Adipose tissue (tissue), 3 donors: ENCODE results near the gene BCAT1. TPM values are rescaled to one million over a fixed set of nuclear protein-coding genes. Genes with fewer than 3 reads are reported as not detected.
"Not testable (repeated sequence)": the region's sequence is repeated elsewhere in the genome, so short reads cannot be mapped to it uniquely, and the experiment has no call there.

Source experiments
- H3K27ac ChIP-seq: one replicate; pipeline ENCODE4 v1.5.1; 2013; ENCODE audit warnings: low read depth, low read length
- WGBS, 3 donors: extraction: QIAGEN DNeasy Blood & Tissue Kit; methylation state at CpG; one replicate each; pipeline ENCODE4 v1.1.7; 2013; 5-methylcytosine and 5-hydroxymethylcytosine counted together
- polyA plus RNA-seq, 3 donors: library from polyadenylated mRNA; stranded (reverse); fragments of 200-250 nt; gene quantifications; one replicate each; pipeline ENCODE4 v1.2.3, GENCODE V29; 2013
- donor health status: healthy with polysubstance abuse.
- donor health status: Bipolar disorder and iron deficiency.
- donor health status: healthy.

Gene BCAT1
- polyA plus RNA-seq, 3 donors = 3.1 to 12.8 (median 11.3) TPM

DNA sequence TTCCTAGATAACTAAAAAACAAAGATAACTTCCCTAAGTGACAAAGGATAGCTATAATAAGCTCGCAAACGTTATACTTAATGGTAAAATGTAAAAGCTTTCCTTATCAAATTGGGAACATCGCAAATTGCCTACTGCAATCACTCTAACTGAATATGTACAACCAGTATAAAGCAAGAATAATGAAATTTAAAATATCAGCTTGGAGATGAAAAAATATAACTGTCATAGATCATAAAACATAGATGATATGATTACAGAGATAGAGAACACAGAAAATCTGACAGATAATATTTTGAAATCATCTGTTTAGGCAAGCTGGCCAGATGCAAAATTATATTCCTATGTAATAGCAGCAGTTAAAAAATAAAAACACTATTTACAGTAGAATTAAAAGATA is 64.0 kb downstream of the BCAT1 start:
- WGBS, 3 donors = 78 to 95% (median 94%) methylated on average over 3 of the region's 3 CpGs
- H3K27ac ChIP-seq = no peak overlapping the region

GRCh38 chr12:24881724-24882371 is 67.1 kb downstream of the BCAT1 start:
- no peak overlapping the region for H3K27ac ChIP-seq
- 35 to 96% (median 94%) methylated on average over 4 of the region's 4 CpGs for WGBS, 3 donors

DNA sequence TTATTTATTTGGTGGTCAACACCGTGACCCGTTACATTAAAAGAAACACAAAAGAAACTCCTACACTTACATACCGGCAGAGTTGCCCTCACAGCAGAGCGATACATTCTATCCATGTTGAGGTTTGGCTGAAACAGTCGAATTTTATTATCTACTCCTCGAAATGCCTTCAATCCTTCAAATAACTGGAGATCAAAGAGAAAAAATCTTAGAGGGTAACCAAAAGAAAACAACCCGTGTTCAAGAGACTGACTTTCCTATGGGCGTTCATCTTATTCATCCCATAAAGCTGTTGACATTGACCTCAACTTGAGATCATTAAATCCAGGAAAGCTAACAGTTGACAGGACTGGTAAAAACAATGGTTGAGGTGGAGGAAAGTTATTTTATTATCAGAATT is 67.7 kb downstream of the BCAT1 start:
- 69 to 91% (median 88%) methylated on average over 8 of the region's 8 CpGs for WGBS, 3 donors
- no peak overlapping the region for H3K27ac ChIP-seq

- no peak overlapping the region for H3K27ac ChIP-seq
- WGBS, 3 donors = 71 to 98% (median 96%) methylated on average over 5 of the region's 5 CpGs
Observed at GRCh38 chr12:24880732-24881131, 68.2 kb downstream of the BCAT1 start.

GRCh38 chr12:24879644-24880043 is 69.3 kb downstream of the BCAT1 start:
- no peak overlapping the region for H3K27ac ChIP-seq

DNA sequence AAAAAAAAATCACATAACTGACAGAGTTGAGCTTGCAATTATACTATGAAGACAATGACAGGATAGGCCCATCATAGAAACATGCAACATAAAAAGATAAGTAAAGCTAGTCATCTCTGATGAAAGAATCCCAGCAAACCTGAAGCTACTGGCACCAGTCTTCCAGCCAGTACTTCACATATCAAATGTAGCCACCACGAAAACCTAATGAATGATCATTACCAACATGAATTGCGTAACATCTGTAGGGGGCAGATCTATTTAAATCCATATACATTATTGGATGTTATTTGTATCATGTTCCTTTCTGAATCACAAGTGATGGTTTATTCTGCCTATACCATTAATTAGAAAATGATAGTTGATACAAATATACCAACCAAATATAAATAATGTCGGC is 73.9 kb downstream of the BCAT1 start:
- WGBS, 3 donors = 93 to 97% (median 96%) methylated on average over 3 of the region's 3 CpGs
- no peak overlapping the region for H3K27ac ChIP-seq

More at GRCh38 chr12:24879644-24880043, 69.3 kb downstream of the BCAT1 start:
- 59 to 68% (median 59%) methylated on average over 2 of the region's 2 CpGs for WGBS, 3 donors

- no peak overlapping the region for H3K27ac ChIP-seq
- whole genome bisulfite sequencing, 3 donors = 86 to 95% (median 94%) methylated on average over 1 of the region's 1 CpG
Observed at GRCh38 chr12:24872211-24872610, 76.7 kb downstream of the BCAT1 start.

- 97 to 99% (median 98%) methylated on average over 24 of the region's 24 CpGs for WGBS, 3 donors
- not testable (repeated sequence) for H3K27ac ChIP-seq
Observed at GRCh38 chr12:24866139-24866538, 82.8 kb downstream of the BCAT1 start.

GRCh38 chr12:24864796-24865125 is 84.1 kb downstream of the BCAT1 start:
- no peak overlapping the region for H3K27ac ChIP-seq

DNA sequence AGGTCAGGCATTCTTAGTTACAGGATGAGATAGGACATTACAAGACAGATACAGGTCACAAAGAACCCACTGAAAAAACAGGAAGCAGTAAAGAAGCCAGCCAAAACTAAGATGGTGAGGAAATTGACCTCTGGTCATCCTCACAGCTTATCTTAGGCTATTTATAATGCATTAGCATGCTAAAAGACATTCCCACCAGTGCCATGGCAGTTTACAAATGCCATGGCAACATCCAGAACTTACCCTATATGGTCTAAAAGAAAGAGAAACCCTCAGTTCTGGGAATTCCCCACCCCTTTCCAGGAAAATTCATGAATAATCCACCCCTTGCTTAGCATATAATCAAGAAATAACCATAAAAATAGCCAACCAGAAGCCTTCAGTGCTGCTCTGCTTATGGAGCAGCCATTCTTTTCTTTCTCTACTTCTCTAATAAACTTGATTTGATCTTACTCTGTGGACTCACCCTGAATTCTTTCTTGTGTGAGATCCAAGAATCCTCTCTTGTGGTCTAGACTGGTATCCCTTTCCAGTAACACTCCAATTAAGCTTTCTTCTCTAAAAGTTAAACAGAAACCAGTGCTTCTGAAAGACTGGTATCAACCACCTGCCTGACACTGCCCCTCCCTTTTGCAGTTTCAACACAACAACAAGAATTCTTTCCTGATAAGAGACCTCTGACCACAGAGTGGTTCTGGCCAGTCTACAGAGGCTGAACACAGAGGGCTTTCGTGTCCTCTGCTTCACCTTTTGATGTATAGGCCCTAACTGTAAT is 86.9 kb downstream of the BCAT1 start:
- 46 to 78% (median 68%) methylated on average over 1 of the region's 1 CpG for WGBS, 3 donors
- H3K27ac ChIP-seq = no peak overlapping the region

- no peak overlapping the region for H3K27ac ChIP-seq
Observed at GRCh38 chr12:24860546-24860945, 88.4 kb downstream of the BCAT1 start.

DNA sequence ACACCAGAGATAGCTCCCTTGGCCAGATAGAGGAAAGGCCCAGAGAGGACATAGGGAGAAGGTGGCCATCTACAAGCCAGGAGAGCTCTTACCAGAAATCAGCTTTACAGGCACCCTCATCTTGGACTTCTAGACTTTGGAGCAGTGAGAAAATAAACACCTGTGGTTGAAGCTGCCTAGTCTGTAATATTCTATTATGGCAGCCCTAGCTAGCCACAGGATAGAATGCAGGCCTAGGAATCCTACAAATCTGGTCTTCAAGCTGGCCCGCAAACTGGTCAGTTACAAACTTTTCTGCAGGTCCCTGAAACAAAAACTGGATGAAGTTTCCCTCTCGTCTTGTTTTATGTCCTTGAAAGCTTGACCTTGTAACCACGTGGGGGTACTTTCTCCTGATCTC is 92.4 kb downstream of the BCAT1 start:
- H3K27ac ChIP-seq = no peak overlapping the region
- WGBS, 3 donors = 55 to 92% (median 91%) methylated on average over 3 of the region's 3 CpGs

DNA sequence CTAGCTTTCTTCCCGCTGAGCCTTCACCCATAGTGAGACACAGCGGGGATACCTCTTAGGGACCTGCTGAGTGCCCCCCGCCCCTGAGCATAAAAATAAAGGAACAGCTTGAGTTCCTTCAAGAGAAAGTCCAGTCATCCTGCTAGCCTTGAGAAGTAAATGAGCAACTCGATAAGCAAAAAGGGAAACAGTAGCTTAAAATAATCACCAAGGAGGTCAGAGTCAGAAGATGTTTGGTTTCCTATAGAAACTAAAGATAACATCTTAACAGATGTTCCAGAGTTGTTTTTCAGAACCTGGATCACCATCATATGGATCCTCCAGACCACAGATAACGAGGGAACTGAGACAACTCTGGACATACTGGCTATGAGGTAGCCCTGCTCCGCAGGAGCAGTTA is 94.0 kb downstream of the BCAT1 start:
- H3K27ac ChIP-seq = no peak overlapping the region
- 48 to 66% (median 51%) methylated on average over 6 of the region's 6 CpGs for WGBS, 3 donors

DNA sequence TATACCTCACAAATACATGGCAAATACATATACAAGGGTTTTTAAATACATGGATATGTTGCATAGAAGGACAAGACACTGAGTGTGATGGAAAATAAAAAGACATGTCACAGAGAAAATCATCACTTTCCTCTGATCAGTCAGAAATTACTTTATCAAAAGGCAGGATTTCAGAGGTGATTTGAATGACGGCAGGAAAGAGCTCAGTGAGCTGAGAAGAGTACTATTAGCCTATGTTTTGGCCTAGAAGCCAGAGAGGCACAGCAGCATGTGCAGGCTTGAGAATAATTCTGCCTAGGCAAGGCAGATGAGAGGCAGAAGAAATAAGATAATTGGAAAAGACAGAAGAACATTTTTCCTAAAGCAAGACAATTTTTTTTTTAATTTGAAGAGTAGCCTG is 94.9 kb downstream of the BCAT1 start:
- WGBS, 3 donors = 37 to 91% (median 88%) methylated on average over 1 of the region's 1 CpG

DNA sequence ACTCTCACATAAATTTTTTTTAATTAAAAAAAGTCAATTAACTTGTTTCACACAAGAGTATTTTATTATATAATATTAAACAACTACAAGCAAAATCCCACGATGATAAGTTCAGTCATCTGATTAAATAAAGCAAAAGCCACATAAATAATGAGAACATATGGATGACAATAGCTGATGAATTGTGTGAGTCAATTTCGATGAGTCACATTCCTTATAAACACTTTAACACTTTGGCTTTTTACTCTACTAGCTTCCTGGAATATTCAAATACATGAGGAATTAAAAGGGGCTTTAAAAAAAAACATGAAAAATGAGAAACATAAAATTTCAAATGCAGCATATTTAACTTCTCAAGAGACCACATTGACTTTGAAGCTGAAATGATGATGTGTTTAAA is 95.3 kb downstream of the BCAT1 start:
- 53 to 65% (median 60%) methylated on average over 2 of the region's 2 CpGs for WGBS, 3 donors
- no peak overlapping the region for H3K27ac ChIP-seq

More for the DNA sequence above, 94.9 kb downstream of the BCAT1 start:
- H3K27ac ChIP-seq = no peak overlapping the region

DNA sequence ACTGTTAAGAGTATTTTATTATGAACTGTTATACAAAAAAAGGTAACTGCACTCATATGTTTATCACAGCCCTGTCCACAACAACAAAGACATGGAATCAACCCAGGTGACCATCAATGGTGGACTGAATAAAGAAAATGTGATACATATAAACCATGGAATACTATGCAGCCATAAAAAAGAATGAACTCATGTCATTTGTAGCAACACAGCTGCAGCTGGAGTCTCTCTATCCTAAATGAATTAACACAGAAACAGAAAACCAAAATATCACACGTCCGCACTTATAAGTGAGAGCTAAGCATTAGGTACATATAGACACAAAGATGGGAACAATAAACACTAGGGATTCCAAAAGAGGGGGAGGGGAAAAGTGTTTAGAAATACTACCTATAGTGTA is 95.8 kb downstream of the BCAT1 start:
- 96 to 98% (median 96%) methylated on average over 2 of the region's 2 CpGs for WGBS, 3 donors

GRCh38 chr12:24852420-24852819 is 96.5 kb downstream of the BCAT1 start:
- H3K27ac ChIP-seq = no peak overlapping the region
- 30 to 40% (median 35%) methylated on average over 1 of the region's 1 CpG for WGBS, 3 donors

More for the DNA sequence above, 95.8 kb downstream of the BCAT1 start:
- H3K27ac ChIP-seq = no peak overlapping the region

DNA sequence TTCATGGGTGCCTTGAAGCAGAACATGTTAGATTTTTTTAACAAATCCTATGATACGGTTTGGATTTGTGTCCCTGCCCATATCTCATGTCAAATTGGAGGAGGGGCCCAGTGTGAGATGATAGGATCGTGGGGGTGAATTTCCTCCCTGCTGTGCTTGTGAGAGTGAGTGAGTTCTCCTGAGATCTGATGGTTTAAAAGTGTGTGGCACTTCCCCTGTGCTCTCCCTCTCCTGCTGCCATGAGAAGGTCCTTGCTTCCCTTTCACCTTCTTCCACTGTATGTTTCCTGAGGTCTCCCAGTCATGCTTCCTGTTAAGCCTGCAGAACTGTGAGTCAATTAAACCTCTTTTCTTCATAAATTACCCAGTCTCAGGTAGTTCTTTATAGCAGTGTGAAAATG is 97.0 kb downstream of the BCAT1 start:
- not testable (repeated sequence) for H3K27ac ChIP-seq
- 27 to 41% (median 35%) methylated on average over 2 of the region's 2 CpGs for WGBS, 3 donors

- 54 to 96% (median 91%) methylated on average over 3 of the region's 3 CpGs for WGBS, 3 donors
- no peak overlapping the region for H3K27ac ChIP-seq
Observed at GRCh38 chr12:24851341-24851740, 97.6 kb downstream of the BCAT1 start.

DNA sequence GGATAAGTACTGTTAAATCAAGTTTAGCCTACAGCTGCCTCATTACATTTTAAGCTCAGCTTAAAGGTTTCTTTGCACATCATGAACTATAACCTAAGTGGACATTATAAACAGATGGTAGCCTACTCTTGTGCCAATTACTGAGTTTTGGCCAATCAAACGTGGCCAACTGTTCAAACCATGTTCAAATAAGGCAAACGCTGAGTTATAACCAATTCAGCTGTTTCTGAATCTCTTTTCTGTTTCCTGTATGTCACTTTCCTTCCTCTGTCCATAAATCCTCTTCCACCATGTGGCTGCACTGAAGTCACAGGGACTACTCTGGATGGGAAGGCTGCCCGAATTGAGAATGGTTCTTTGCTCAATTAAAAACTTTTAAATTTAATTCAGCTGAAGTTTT is 98.4 kb downstream of the BCAT1 start:
- no peak overlapping the region for H3K27ac ChIP-seq
- 40 to 48% (median 42%) methylated on average over 3 of the region's 3 CpGs for WGBS, 3 donors
